ENCODE results near the gene ZNF503.

ZNF503 gene

DNA sequence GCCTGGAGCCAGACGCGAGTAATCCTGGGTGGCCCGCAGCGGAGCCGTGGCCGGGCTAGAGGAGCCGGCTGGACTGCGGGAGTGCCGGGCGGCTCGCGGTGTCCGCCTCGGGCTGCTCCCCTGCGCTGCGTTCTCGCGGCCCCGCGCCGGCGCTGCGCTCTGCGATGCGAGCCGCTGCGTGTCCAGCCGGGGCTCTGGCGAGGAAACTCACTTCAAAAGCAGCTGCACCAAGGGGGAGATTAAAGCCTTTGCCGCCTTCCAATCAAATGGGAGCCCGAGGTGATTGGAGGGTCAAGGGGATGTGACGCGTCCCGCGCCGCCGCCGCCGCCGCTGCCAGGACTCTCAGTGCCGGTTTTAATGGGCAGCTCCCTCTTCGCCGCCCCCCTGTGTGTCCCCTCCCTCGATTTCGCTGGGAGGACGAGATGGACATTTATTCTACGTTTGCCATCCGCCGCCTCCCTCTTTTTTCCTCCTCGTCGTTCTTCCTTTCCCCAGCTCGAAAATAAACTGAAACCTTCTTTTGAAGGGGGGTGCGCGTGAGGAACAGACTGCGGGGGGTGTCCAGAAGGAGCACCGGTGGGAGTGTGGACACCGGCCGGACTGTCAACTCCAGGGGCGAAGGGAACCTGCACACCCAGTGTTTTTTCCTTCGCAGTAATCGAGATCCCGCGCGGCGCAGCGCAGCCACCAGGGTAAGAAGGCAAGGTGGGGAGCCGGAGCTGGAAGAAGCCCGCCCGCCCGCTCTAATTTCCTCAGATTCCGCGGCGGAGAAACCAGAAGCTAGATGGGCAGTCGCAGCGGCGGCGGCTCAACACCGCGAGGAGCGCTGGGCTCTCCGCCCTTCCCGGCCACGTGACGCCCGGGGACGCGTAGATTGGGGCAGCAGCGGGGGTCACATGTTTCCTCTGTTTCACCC is at the start of gene ZNF503:
Gene ZNF503 (minus strand): TSS at position 196 of the 917 bp plus-strand sequence. CDS start 345 bp downstream, outside the sequence.
- TF ChIP-seq, protein P1, sequence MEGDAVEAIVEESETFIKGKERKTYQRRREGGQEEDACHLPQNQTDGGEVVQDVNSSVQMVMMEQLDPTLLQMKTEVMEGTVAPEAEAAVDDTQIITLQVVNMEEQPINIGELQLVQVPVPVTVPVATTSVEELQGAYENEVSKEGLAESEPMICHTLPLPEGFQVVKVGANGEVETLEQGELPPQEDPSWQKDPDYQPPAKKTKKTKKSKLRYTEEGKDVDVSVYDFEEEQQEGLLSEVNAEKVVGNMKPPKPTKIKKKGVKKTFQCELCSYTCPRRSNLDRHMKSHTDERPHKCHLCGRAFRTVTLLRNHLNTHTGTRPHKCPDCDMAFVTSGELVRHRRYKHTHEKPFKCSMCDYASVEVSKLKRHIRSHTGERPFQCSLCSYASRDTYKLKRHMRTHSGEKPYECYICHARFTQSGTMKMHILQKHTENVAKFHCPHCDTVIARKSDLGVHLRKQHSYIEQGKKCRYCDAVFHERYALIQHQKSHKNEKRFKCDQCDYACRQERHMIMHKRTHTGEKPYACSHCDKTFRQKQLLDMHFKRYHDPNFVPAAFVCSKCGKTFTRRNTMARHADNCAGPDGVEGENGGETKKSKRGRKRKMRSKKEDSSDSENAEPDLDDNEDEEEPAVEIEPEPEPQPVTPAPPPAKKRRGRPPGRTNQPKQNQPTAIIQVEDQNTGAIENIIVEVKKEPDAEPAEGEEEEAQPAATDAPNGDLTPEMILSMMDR (IDR thresholded peaks at IDR 0.05; ENCODE audit: low read depth, low read length): no peak
- peak within 1 kb of the TSS; percentile 78 for H3K4me3 ChIP-seq (ENCODE audit: low read depth, low read length)

DNA sequence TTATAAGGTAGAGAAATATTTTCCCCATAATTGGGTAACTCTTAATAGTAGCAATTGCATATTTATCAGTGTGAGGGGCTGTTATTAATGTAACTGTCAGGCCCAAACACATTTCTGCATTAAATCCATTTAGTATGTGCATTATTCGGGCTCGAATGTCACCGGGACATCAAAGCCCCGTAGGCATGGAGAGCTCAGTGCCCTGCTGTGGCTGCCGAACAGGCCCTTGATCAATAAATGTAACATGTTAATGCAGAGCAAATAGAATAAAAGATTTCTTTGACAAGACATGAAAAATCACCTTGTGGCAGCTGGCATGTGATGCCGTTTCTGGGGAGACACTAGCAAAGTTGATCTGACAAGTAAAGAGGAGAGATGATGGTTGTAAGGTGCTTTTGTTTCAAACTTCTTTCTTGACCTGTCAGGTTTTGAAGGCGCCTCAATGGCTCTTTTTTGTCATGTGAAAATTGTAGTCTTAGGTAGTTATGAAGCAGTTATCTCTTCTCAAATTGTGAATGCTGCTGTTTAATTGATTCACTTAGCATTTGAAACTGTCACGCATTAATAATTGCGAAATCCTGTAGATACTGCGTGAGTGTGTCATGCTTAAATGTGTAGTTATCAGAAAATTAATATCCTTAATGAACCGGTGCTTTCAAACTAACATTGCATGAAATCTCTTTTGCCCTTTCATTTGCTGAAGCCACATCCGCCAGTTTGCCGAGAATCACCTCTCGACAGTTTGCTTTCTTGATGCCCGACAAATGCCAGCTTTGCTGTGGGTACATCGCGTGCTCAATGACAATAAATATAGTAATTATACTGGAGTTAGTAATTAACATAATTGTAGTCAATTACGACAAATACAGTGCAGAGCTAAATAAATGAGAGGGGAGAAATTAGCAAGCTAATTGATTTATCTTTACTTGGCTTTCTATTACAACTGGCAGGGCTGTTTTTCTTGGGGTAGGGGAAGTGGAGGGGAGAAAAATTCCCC is 49.4 kb upstream of the ZNF503 start:
- TF ChIP-seq, protein P1 (IDR thresholded peaks at IDR 0.05; ENCODE audit: low read depth, low read length): no peak
- no peak overlapping the region for H3K4me3 ChIP-seq (ENCODE audit: low read depth, low read length)

- TF ChIP-seq, protein P1 (IDR thresholded peaks at IDR 0.05; ENCODE audit: low read depth, low read length): no peak
- no peak overlapping the region for H3K4me3 ChIP-seq (ENCODE audit: low read depth, low read length)
These were observed 48.5 kb upstream of the ZNF503 start for GRCh38 chr10:75450075-75450445.

DNA sequence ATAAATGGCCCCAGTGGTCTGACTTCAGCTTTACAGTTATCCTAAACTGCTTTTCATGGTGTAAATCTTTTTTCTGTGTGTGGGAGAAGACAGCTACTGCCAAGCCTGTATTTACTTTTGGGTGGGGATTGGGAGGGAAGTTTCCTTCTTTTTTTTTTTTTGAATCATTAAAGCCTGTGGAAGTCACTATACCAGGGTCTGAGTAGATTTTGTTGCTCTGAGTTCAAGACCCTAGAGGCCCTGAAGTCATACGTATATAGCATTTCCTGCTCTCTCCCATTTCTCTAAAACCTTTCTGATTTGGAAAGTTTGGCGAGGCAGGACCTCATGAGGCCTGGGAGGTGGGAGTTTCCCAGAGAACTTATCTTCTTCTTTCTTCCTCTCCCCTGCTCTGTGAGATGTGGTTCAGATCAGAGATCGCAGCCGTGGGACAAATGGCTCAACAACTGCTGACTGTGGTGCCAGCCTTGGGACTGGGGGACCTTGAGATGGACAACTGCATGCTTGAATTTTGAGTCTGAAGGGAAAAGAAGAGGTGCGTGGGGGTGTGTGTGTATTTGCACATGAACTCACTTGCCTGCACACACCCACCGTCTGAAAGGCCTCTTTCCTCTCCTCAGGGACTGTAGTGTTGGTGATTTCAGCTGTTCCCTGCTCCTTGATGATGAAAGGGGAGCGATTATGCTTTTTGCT is 48.0 kb upstream of the ZNF503 start:
- TF ChIP-seq, protein P1 (IDR thresholded peaks at IDR 0.05; ENCODE audit: low read depth, low read length): no peak
- no peak overlapping the region for H3K4me3 ChIP-seq (ENCODE audit: low read depth, low read length)

GRCh38 chr10:75448166-75448565 is 46.6 kb upstream of the ZNF503 start:
- TF ChIP-seq, protein P1 (IDR thresholded peaks at IDR 0.05; ENCODE audit: low read depth, low read length): no peak
- no peak overlapping the region for H3K4me3 ChIP-seq (ENCODE audit: low read depth, low read length)

GRCh38 chr10:75446508-75446907 is 44.9 kb upstream of the ZNF503 start:
- TF ChIP-seq, protein P1 (IDR thresholded peaks at IDR 0.05; ENCODE audit: low read depth, low read length): no peak
- no peak overlapping the region for H3K4me3 ChIP-seq (ENCODE audit: low read depth, low read length)
